H9 (cell line): ENCODE measurements around the gene ITPR1. TPM values are rescaled to one million over a fixed set of nuclear protein-coding genes. Genes with fewer than 3 reads are reported as not detected.

Experiments
- DNase-seq: peaks from one replicate; pipeline ENCODE4 v3.0.0-alpha.2; 2017
- H2AFZ ChIP-seq: one replicate; pipeline ENCODE4 v1.6.1; 2013; ENCODE audit warnings: mild to moderate bottlenecking, low read length, control low read depth, moderate library complexity
- H2AK5ac ChIP-seq: 2 replicates; pipeline ENCODE4 v1.6.1; 2013; ENCODE audit warnings: low read length, control low read depth, mixed read lengths; ENCODE audit not compliant: insufficient read length
- H2BK120ac ChIP-seq: one replicate; pipeline ENCODE4 v1.6.1; 2013; ENCODE audit warnings: low read depth, mild to moderate bottlenecking, low read length, control low read depth, inconsistent platforms; ENCODE audit not compliant: poor library complexity, severe bottlenecking
- H2BK12ac ChIP-seq: 2 replicates; pipeline ENCODE4 v1.6.1; 2013; ENCODE audit warnings: low read length, control low read depth, mixed read lengths, low read depth; ENCODE audit not compliant: insufficient read length
- H2BK15ac ChIP-seq: 2 replicates; pipeline ENCODE4 v1.6.1; 2013; ENCODE audit warnings: low read depth, low read length, control low read depth
- H2BK20ac ChIP-seq: one replicate; pipeline ENCODE4 v1.6.1; 2013; ENCODE audit warnings: low read depth, mild to moderate bottlenecking, low read length, control low read depth, inconsistent platforms; ENCODE audit not compliant: poor library complexity, severe bottlenecking
- H2BK5ac ChIP-seq: 2 replicates; pipeline ENCODE4 v1.6.1; 2013; ENCODE audit warnings: low read length, control low read depth, mixed read lengths; ENCODE audit not compliant: insufficient read length
- H3K14ac ChIP-seq: 2 replicates; pipeline ENCODE4 v1.6.1; 2013; ENCODE audit warnings: low read length, control low read depth; ENCODE audit not compliant: insufficient read depth
- H3K18ac ChIP-seq: 2 replicates; pipeline ENCODE4 v1.6.1; 2013; ENCODE audit warnings: low read depth, mild to moderate bottlenecking, mixed read lengths, low read length, control low read depth; ENCODE audit not compliant: insufficient read length
- H3K23ac ChIP-seq: 2 replicates; pipeline ENCODE4 v1.6.1; 2013; ENCODE audit warnings: low read length, control low read depth, mixed read lengths, low read depth; ENCODE audit not compliant: insufficient read length
- H3K23me2 ChIP-seq: 2 replicates; pipeline ENCODE4 v1.6.1; 2013; ENCODE audit warnings: low read depth, mild to moderate bottlenecking, mixed read lengths, low read length, control low read depth; ENCODE audit not compliant: insufficient read length, poor library complexity, severe bottlenecking
- H3K27ac ChIP-seq: 2 replicates; pipeline ENCODE4 v1.5.1; 2013; ENCODE audit warnings: low read length, control low read depth, mixed read lengths, low read depth; ENCODE audit not compliant: insufficient read length
- H3K27me3 ChIP-seq: 2 replicates; pipeline ENCODE4 v1.6.1; 2013; ENCODE audit warnings: low read length, control low read depth, inconsistent platforms; ENCODE audit not compliant: insufficient read depth
- H3K4ac ChIP-seq: 2 replicates; pipeline ENCODE4 v1.6.1; 2013; ENCODE audit warnings: low read depth, mild to moderate bottlenecking, control low read depth, inconsistent platforms, low read length, moderate library complexity
- H3K4me1 ChIP-seq: 2 replicates; pipeline ENCODE4 v1.6.1; 2013; ENCODE audit warnings: low read length, control low read depth, inconsistent platforms; ENCODE audit not compliant: insufficient read depth
- H3K4me2 ChIP-seq: 2 replicates; pipeline ENCODE4 v1.6.1; 2013; ENCODE audit warnings: low read length, control low read depth, mixed read lengths; ENCODE audit not compliant: insufficient read length, insufficient read depth
- H3K56ac ChIP-seq: 2 replicates; pipeline ENCODE4 v1.6.1; 2013; ENCODE audit warnings: low read depth, mild to moderate bottlenecking, mixed read lengths, low read length, control low read depth; ENCODE audit not compliant: insufficient read length
- H3K79me1 ChIP-seq: 2 replicates; pipeline ENCODE4 v1.6.1; 2013; ENCODE audit warnings: low read depth, mild to moderate bottlenecking, moderate library complexity, low read length, control low read depth, inconsistent platforms; ENCODE audit not compliant: insufficient read depth, poor library complexity, severe bottlenecking
- H3K79me2 ChIP-seq: 2 replicates; pipeline ENCODE4 v1.6.1; 2013; ENCODE audit warnings: low read length, control low read depth, inconsistent platforms; ENCODE audit not compliant: insufficient read depth
- H3K9ac ChIP-seq: 2 replicates; pipeline ENCODE4 v1.6.1; 2013; ENCODE audit warnings: low read length, control low read depth, mixed read lengths; ENCODE audit not compliant: insufficient read length; ENCODE audit errors: extremely low read depth
- H3K9me3 ChIP-seq: one replicate; pipeline ENCODE4 v1.6.1; 2013; ENCODE audit warnings: low read depth, low read length, inconsistent platforms; ENCODE audit not compliant: control insufficient read depth
- H3T11ph ChIP-seq: one replicate; pipeline ENCODE4 v1.6.1; 2013; ENCODE audit warnings: mild to moderate bottlenecking, low read length, control low read depth, inconsistent platforms
- H4K20me1 ChIP-seq: one replicate; pipeline ENCODE4 v1.6.1; 2013; ENCODE audit not compliant: control insufficient read depth, insufficient read length, insufficient read depth
- H4K5ac ChIP-seq: 2 replicates; pipeline ENCODE4 v1.6.1; 2013; ENCODE audit warnings: low read depth, mild to moderate bottlenecking, mixed read lengths, low read length, control low read depth; ENCODE audit not compliant: insufficient read length
- H4K8ac ChIP-seq: replicated peaks from 2 replicates; pipeline ENCODE4 v1.6.1; 2013; ENCODE audit warnings: low read length, control low read depth, mixed read lengths, low read depth; ENCODE audit not compliant: insufficient read length
- H4K91ac ChIP-seq: 2 replicates; pipeline ENCODE4 v1.6.1; 2013; ENCODE audit warnings: low read depth, mild to moderate bottlenecking, moderate library complexity, mixed read lengths, low read length, control low read depth; ENCODE audit not compliant: insufficient read length
- H3K27ac Mint-ChIP-seq, 3 experiments: 2 replicates in 2 of 3; 3 replicates in 1 of 3; pipeline ENCODE4 v1.8.0; 2020 to 2021; ENCODE audit warnings: mixed read lengths in 3 of 3, mild to moderate bottlenecking in 1 of 3, moderate library complexity in 1 of 3
- H3K27me3 Mint-ChIP-seq: 2 replicates; pipeline ENCODE4 v1.8.0; 2021; ENCODE audit warnings: low read depth, mild to moderate bottlenecking, moderate library complexity, mixed read lengths
- H3K36me3 Mint-ChIP-seq, 3 experiments: 2 replicates in 2 of 3; 3 replicates in 1 of 3; pipeline ENCODE4 v1.8.0; 2020 to 2021; ENCODE audit warnings: low read depth in 3 of 3, mixed read lengths in 3 of 3; ENCODE audit not compliant: insufficient read depth in 1 of 3
- H3K4me1 Mint-ChIP-seq, 2 experiments: 2 replicates each; pipeline ENCODE4 v1.8.0; 2020; ENCODE audit warnings: mixed read lengths in 2 of 2
- H3K4me3 Mint-ChIP-seq, 2 experiments: 2 replicates in 1 of 2; 3 replicates in 1 of 2; pipeline ENCODE4 v1.8.0; 2020 to 2021; ENCODE audit warnings: mild to moderate bottlenecking in 2 of 2, mixed read lengths in 2 of 2, moderate library complexity in 1 of 2
- H3K9me3 Mint-ChIP-seq, 2 experiments: 2 replicates in 1 of 2; 3 replicates in 1 of 2; pipeline ENCODE4 v1.8.0; 2020; ENCODE audit warnings: mild to moderate bottlenecking in 2 of 2, mixed read lengths in 2 of 2, moderate library complexity in 1 of 2
- WGBS: extraction: QIAGEN DNeasy Blood & Tissue Kit; methylation state at CpG from one replicate; pipeline ENCODE4 v1.1.7; 2013; ENCODE audit warnings: missing lambda C conversion rate, low lambda C conversion rate, mixed read lengths; ENCODE audit not compliant: insufficient read length; ENCODE audit errors: extremely low coverage; 5-methylcytosine and 5-hydroxymethylcytosine counted together
- total RNA-seq: library from RNA; stranded (reverse); gene quantifications from 2 replicates; pipeline ENCODE4 v1.2.1, GENCODE V29; 2021
- TF ChIP-seq, protein P1 (sequence below): fragments of 200-600 bp; sonication (generic); conservative IDR thresholded peaks from 3 replicates; pipeline ENCODE4 v1.8.0; 2021; ENCODE audit warnings: antibody characterized with exemption, mild to moderate bottlenecking

Gene ITPR1
- total RNA-seq, 1 experiment from 2014 or later: 4.2 TPM

DNA sequence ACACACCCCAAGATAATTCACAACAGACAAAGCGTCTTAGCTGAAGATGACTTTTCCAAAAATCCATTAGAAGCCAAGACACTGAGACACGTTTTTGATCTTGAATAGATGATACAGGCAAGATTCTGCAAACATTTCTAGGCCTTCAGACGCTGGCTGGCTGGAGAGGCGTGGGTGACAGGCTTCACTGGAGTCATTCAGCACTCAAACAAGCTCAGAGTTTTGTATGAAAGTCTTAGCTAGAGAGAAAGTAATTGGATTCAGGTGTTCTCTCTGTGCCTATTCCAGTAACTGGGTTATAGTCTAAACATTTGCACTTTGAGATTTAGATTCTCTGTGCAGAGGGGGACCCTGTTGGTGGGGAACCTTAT lies 338.4 kb downstream of the ITPR1 start:
- no CpG with 5 or more reads among the region's 4 CpGs for WGBS
- Histone ChIP-seq H2BK12ac (no peak overlapping the region), H3K18ac (no peak overlapping the region), H3K23ac (no peak overlapping the region), H3K56ac (no peak overlapping the region), H2BK120ac (no peak overlapping the region), H3K23me2 (no peaks in the 10 kb centered on the region), H3T11ph (no peak overlapping the region), H3K79me2 (no peaks in the 10 kb centered on the region), H2AFZ (no peak overlapping the region), H4K5ac (no peak overlapping the region), H4K91ac (no peak overlapping the region), H3K79me1 (no peaks in the 10 kb centered on the region), H3K9ac (no peak overlapping the region), H2BK15ac (no peak overlapping the region), H3K4ac (no peak overlapping the region), H2BK20ac (no peak overlapping the region), H2BK5ac (no peak overlapping the region), H3K27ac (no peak overlapping the region), H3K9me3 (no peaks in the 10 kb centered on the region), H3K14ac (no peak overlapping the region), H3K4me1 (no peaks in the 10 kb centered on the region; the same call in 1 of the 2 replicates), H3K4me2 (no peak overlapping the region), H2AK5ac (no peak overlapping the region), H3K27me3 (no peaks in the 10 kb centered on the region), H4K20me1 (no peaks in the 10 kb centered on the region), H4K8ac (no peak overlapping the region)
- Mint-ChIP-seq H3K4me1 (peaks cover 9 to 10% of the 10 kb centered on the region in 2 experiments), H3K27me3 (no peaks in the 10 kb centered on the region), H3K27ac (peak overlapping the region in 1 of 3 experiments; percentile 63; a peak in 2 of 7 replicates), H3K9me3 (no peaks in the 10 kb centered on the region), H3K36me3 (no peaks in the 10 kb centered on the region), H3K4me3 (no peak overlapping the region)
- DNase-seq: no peak
- TF ChIP-seq, protein P1, sequence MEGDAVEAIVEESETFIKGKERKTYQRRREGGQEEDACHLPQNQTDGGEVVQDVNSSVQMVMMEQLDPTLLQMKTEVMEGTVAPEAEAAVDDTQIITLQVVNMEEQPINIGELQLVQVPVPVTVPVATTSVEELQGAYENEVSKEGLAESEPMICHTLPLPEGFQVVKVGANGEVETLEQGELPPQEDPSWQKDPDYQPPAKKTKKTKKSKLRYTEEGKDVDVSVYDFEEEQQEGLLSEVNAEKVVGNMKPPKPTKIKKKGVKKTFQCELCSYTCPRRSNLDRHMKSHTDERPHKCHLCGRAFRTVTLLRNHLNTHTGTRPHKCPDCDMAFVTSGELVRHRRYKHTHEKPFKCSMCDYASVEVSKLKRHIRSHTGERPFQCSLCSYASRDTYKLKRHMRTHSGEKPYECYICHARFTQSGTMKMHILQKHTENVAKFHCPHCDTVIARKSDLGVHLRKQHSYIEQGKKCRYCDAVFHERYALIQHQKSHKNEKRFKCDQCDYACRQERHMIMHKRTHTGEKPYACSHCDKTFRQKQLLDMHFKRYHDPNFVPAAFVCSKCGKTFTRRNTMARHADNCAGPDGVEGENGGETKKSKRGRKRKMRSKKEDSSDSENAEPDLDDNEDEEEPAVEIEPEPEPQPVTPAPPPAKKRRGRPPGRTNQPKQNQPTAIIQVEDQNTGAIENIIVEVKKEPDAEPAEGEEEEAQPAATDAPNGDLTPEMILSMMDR: no peak
